Activated CD4-positive, CD25-positive, alpha-beta regulatory T cell treated with anti-CD3 and anti-CD28 coated beads, Interleukin-2, amount 50 U/mL, for 72 hours (primary cell): ENCODE data around the gene IP6K2.
"Not testable (repeated sequence)": the region's sequence is repeated elsewhere in the genome, so short reads cannot be mapped to it uniquely, and the experiment has no call there.

Experiments
- DNase-seq: peaks from one replicate; pipeline ENCODE4 v3.0.0; 2021

Gene IP6K2

DNA sequence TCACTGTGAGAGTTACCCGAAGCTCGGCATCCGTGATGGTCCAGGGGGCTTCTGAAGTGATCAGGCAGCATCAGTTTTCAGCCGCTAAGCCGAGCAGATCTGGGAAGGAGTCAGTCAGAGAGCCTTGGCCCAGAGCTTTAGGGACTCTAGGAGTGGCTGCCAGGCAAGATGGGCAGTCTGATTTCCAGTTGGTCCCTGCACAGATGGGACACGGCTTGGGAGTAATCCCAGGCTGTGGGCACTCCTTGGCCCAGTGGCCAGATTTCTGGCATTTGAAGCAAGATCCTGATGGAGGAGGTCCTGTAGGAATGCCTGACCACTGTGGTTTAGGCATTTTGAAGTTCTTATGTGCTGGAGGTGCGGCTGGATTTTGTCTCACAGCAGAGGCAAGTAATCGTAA is 10.5 kb upstream of the IP6K2 start:
- DNase-seq = no peak

DNA sequence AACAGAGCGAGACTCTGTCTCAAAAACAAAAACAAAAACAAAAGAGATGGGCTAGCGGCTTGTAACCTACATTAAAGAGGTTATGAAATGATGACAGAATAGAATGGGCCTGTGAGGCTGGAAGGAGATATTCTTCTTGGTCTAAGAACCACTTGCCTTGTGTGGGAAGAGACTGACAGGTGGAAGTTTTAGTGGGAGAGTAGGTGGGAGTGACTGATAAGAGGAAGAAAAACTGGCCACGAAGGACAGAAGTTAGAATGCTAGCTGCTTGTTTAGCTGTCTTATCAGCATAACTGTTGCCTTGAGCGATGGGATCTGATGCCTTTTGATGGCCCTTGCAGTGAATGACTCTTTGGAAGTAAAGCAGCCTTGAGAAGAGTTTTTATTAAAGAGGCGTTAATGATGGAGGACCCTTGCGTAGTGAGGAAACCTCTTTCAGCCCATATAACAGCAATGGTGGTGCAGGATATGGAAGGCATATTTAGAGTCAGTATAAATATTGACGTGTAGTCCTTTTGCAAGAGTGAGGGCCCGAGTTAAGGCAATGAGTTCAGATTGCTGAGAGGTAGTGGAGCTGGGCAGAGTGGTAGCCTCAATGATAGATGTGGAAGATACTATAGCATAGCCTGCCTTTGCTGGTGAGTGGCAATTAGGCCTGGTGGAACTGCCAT is 8.3 kb upstream of the IP6K2 start:
- DNase-seq = not testable (repeated sequence)

DNA sequence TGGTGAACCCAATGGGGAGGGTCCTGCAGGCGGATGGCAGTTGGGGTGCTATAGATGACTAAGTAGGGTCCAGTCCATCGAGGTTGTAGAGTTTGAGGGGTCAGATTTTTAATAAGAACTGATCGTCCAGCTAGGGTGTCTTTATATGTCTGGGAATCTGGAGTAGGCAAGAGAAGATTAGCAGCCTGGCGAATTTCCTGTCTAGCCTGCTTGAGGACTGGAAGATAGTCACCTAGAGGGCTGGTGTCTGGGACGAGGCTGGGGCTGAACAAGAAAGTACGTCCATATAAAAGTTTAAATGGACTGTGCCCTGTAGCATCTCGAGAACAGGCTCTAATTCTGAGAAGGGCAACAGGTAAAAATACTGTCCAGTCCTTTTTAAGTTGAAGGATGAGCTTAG is 6.7 kb upstream of the IP6K2 start:
- DNase-seq = no peak

DNA sequence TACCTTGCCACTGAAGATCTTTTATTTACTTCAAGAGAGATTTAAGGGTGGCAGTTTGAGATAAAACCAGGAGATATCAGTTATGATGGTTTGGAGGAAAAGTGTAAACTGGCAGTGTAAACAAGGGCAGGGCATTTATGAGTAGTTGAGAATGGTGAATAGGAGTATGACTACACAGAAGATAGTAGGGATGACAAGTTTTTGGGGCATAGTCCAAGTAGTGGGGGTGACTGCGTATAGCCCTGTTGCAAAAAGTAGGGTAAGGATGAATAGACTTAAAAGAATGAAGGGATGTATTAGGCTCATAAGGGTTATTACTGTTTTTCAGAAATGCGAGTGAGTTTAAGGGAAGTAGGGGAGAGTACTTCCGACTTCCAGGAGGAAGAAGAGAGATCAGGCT is 6.3 kb upstream of the IP6K2 start:
- DNase-seq = not testable (repeated sequence)

DNA sequence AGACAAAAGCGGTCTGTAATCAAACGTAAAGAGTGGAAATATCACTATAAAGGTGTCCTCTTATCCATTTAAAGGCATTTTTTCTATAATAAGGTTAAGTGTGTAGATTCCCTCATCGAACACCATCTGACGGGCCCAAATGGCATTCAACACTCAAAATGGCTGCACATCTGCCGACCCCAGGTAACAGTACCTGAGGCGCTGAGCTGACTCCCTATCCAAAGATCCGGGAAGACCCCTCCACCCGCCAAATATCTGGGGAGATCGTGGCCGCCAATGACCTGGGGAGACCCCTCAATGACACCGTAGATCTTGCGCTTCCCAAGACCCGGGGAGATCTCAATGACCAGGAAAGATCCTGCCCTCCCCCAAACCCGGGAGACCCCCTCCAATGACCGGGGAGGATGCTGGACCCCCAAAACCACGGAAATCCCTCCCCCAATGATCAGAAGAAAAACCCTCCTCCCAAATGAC is 476 bp downstream of the IP6K2 start:
- DNase-seq = peak; percentile 33

DNA sequence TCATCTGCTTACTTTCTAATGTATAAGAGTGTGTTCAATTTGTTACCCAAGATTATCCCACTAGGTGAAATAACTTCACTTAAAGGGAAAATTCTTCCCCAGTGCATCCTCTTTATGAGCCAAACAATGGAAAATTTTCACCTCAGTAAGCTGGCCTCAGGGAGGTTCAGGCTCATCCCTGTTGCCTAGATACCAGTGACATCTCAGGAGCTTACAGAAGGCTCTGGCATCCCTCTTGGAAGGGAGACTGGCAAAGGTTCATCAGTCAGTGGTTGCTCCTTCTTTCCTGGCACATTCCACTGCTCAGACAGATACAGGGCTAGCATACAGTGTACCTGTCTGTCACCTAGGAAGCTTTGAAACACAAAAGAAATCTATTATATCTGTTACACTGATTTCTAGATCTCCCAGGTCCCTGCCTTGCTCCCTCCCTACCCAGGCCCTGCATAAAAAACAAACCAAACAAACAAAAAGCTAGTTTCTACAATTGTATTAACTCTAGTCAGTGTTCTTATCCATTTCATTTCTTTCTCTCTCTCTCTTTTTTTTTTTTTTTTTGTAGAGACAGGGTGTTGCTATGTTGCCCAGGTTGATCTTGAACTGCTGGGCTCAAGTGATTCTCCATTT is 1.7 kb downstream of the IP6K2 start:
- DNase-seq = no peak

DNA sequence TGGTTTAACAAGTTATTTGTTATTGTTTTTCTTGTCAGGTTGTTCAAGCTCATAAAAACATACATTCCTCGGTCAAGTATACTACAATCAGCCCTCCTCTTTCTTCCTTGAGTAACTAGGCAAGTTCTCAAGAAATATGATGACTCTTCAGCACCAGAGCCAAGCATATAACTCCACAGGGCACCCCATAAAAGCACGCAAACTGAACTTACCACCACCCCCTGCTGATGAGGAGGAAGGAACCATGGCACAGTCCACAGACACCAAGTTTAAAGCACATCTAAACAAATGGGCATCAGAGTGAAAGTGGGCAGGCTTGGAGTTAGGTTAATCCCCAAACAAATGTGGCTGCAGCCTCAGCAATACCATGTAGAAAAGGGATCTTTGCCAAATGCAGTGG is 5.3 kb downstream of the IP6K2 start:
- DNase-seq = no peak

DNA sequence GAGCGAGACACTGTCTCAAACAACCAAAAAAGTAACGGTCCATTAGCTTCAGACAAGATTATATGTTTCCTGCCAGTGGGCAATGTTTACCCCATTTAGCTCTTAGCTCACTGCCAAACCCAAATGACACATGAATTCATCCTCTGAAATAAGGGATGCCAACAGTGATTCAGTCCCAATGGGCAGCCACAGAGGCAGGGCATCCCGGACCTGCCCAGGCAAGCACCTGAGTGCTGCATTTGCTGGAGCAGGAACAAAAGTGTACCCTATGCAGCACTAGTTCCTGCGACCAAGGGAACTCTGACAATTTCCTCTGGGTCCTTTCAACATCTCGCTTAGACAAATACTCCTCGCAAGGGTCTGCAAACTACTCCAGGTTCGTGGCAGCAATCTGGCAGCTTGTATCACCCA is 8.0 kb downstream of the IP6K2 start:
- no peak for DNase-seq

DNA sequence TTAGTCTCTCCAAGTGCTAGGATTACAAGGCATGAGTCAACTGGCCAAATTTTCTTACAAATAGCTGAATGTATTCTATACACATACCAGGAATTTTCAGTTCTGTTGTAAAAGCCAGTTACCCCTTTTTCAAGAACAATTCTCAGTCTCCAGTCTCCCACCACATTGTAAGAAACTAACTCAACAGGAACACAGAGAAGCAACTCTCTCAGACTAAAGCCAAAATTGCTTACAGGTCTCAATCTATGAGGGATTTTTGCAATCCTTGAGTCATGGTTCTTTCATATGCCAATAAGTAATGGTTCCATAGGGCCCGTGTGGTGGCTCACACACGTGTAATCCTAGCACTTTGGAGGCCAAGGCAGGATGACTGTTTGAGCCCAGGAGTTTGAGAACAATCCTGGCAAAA is 8.5 kb downstream of the IP6K2 start:
- no peak for DNase-seq

DNA sequence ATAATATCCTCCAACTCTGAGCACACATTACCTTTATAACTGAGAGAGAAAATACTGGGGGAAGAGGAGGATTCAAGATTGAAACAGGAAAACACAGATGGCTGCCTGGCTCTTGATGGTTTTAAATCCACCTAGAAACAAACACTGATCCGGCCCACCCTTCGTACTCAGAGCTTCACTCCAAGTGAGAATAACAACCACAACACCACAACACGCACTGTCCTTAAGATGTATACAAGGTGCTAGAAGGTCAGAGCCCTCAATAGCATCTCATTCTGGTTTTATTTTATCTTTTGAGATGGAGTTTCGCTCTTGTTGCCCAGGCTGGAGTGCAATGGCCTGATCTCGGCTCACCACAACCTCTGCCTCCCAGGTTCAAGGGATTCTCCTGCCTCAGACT is 9.9 kb downstream of the IP6K2 start:
- DNase-seq = no peak

DNA sequence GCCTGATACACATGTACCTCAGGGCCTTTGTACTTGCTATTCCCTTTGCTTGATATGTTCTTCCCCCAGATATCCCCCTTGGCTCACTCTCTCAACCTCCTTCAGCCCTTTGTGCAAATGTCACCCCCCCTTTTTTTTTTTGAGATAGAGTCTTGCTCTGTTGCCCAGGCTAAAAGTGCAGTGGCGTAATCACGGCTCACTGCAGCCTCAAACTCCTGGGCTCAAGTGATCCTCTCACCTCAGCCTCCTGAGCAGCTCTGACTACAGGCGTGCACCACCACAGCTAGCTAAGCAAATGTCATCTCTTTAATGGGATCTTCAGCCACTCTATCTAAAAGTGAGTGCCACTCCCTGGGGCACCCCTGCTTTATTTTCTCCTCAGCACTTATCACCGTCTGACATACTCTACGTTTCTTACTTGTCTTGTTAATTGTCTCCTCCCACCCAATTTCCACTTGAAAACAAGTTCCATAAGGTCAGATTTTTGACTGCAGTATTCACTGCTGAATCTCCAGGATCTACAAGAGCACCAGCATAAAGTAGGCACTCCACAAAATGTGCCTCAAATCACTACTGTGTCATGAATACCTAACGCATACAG is 14.6 kb downstream of the IP6K2 start:
- DNase-seq = no peak

DNA sequence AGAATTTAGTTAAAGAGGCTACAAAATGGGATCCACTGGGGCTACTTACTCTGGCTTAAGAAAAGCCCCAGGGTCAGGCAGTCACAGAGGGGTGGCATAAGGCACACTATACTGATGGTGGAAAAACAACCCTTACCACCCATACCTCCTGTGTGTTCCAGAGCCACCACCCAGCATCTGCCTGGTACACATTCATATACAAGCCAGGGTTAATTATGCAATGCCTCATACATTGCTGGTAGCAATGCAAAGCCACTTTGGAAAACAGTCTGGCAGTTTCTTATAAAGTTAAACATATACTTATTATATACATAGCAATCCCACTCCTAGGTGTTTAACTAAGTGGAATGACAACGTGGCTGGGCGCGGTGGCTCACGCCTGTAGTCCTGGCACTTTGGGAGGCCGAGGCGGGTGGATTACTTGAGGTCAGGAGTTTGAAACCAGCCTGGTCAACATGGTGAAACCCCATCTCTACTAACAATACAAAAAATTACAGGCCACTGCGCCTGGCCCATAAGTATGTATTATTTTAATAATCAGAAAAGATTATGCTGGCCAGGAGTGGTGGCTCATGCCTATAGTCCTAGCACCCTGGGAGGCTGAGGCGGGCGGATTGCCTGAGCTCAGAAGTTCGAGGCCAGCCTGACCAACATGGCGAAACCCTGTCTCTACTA is 16.2 kb downstream of the IP6K2 start:
- DNase-seq = no peak

DNA sequence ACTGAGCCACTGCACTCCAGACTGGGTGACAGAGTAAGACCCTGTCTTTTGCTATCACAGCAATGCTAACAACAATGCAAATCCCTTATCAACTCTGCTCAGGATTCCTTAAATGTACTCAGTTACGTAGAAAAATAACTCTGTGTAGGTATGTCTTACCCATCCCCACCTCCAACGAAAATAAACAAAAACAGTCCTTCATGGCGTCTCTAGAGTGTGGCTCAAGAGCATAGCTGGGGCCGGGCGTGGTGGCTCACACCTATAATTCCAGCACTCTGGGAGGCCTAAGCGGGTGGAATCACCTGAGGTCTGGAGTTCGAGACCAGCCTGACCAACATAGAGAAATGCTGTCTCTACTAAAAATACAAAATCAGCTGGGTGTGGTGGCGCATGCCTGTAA is 18.1 kb downstream of the IP6K2 start:
- DNase-seq = no peak

DNA sequence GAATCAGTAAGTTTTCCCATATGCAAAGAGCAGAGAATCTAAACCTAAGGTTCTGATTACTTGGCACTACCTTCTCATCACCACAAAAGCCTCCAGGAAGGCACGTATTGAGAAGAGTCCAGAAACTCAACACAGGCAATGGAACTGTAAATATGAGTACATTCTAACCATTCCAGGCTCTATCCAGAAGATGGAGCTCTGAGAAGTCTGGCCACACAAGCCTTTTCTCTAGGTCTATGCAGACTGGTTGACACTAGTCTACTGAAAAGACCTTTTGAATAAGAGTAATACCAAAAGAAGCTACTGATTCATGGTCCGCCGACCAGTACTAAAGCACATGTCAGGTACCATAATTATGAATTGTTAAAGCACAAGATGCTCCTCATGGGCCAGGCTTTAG is 19.1 kb downstream of the IP6K2 start:
- no peak for DNase-seq

DNA sequence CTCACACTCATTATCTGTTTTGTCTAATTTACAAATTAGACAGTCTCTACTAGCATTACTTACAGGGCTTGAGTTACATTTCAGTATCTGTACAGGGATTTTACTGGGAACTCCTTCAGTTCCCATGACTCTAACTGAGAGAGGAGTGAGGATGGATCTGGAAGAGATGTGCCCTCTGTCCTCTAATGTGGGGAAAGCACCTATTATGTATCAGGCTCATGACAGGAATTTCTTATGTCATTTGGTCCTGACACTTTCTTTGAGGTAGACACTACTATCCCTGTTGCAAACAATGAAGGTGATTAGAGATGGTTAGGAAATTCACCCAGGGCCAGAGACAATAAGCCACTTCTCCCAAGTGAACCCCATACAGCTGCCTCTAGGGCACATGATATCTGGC is 20.4 kb downstream of the IP6K2 start:
- no peak for DNase-seq

DNA sequence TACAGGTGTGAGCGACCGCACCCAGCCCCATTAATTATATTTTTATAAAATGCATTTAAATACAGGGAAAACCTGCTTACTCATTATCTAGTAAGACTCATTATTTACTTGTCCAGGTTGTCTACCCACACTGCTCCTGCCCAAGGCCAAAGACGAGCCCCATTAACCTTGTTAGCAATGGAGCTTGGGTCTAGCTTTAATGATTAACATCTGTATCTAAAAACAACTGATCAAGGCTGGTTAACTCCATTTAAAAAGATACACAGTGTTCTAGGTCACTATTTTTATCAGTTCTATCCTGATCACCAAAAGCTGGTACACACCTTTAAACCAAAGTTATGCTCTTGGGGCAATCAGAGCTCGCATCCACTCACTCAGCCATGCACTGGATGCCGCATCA is 20.9 kb downstream of the IP6K2 start:
- no peak for DNase-seq

DNA sequence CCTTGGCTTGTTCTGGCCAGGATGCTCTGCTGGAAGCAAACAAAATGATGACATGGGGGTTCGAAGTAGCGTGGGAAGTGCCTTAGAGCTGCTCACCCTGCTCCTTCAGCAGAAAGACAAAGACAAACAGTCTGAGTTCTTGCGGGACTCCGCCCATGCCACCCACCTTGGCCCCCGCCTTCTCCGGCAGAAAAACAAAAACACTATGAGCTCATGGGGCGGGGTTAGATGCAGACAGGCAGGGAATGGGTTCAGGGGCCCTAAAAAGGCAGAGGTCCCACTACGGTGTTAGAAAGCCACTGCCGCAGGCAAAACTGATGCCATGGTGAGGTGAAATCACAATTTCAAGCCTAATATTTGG is 21.6 kb downstream of the IP6K2 start:
- no peak for DNase-seq

DNA sequence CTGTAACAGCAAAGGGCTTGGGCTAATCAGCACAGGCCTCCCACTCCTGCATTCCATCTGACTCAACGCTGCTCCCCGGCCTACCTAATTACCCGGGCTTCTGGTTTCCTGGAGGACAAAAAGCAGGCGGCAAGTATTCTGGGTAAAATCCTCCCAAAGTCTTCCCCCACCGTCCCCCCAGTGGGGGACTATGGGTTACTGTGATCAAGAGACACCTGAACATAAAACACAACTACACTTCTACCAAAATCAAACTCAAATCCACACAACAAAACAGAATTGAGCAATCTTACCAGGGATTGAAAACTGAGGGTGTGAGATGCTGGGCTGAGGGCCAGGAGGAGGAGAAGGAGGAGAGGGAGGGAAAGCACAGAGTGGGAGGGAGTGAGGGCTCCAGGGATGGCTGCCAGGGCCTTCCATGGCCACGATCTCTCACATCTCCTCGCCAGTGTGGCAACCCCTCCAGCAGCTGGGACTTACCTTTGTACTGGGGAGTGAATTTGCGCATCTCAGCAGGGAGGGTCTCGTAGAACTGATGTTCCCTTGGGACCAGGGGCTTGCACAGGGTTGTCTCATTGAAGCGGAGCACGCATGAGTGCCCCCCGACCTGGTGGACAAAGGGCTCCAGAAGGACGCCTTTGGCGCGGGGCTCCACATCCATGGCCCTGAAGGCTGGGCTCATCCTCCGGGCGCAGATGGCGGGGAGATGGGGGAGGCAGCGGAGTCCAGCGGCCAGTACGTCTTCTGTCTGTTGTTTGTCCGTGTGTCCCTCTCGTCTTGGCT is 22.2 kb downstream of the IP6K2 start:
- no peak for DNase-seq

DNA sequence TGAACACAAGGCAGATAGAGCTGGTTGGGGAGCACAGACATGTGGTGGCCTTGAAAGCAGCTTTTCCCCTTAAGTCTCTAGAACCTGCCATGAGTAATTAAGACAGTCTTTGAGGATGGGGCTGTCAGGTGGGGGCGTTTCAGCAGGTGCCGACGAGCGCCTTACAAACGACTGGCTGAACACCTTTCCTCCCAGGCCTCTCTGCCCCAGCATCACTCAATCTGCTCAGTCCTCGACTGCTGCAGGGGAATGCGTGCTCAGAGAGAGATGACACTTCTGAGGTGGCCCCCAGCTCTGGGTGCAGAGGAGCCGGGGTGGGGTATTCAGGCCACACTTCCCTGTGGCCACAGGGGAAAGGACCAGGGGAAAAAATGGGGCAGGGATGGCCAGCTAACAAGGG is 23.2 kb downstream of the IP6K2 start:
- DNase-seq = no peak

DNA sequence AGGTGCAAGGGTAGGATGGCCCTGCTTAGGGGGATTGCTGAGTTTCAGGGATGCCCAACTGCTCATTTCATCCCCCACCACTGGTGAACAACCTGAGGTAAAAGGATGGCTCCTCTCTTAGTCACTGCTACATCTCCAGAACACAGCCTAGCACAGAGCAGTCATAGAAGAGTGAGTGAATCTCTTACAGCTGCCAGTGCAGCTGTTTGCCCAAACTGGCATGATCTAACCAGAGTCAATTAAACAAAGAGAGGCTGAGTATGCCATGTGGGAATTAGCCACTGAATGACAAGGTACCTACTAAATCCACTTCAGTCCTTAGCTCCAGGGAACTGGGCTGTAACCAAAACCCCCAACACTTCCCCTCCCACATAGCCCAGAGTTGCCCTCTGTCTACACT is 24.5 kb downstream of the IP6K2 start:
- no peak for DNase-seq

DNA sequence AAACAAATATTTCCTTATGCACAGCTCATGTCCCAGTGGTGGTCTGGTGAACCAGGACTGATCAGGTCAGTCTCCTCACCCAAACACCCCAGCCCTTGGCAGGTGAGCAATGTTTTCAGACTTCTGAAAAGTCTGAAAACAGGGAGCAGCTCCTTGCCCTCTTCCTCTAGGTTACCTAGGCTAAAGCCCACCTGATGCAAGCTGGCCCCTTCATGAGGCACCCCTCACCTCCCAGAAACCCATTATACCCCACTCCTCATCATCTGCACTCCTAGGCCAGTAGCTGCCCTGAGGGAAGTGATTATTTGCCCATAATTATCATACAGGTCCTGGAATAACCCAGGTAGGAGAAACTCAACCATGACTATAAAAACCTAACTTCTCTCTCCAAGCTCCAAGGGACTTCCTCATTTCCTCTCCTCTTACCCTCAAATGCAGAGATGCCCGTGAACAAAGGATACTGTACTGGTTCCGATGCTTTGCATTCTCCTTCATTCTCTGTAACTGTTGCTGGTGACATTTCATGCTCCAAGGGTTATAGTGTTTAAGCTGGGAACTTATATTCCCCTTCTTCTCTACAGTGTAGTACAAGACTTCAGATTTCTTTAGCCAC is 26.1 kb downstream of the IP6K2 start:
- DNase-seq = no peak

DNA sequence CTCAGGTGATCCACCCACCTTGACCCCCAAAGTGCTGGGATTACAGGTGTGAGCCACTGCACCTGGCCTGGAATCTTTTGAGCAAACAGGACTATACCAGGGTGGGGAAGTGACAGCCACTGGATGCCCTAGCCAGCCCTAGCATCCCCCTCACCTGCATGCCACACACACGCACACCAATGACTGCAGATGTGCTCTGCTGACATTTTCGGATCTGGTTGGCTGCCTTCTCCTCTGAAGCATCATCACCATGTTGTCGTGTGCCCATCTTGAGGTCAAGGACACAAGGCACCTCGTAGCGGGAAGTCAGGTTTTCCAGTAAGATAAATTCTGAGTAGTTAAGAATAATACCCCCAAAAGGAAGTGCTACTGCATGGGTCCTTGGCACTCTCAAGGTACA is 27.6 kb downstream of the IP6K2 start:
- no peak for DNase-seq

DNA sequence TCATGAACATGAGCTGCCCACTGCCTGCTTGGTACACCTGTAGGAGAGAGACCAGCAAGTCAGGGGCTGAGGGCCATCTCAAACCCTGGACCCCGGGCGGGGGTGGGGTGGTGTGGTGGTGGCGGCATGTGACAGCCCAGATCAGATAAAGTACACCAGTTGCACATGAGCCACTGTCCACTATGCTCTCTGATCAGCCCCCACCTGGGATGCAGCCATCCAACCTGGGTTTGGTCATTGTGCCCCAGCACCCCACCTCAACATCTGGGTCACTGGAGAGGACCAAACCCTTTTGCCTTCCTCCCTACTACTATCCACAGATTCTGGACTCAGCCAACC is 28.3 kb downstream of the IP6K2 start:
- DNase-seq = no peak
